IMR-90 (cell line): ENCODE measurements around the gene TMX2. TPM values are rescaled to one million over a fixed set of nuclear protein-coding genes. Genes with fewer than 3 reads are reported as not detected.

Source experiments
- microRNA-seq, 2 experiments: library from miRNA; stranded (forward) in 1 of 2; unstranded in 1 of 2; fragments of 10-50 nt in 1 of 2; fragments of <30 nt in 1 of 2; gene quantifications in 1 of 2; microRNA quantifications in 1 of 2; one replicate each; pipeline versions ENCODE3 to v1.1.0; 2013 to 2020; ENCODE audit not compliant: insufficient read depth in 1 of 2, insufficient read length in 1 of 2, unreplicated experiment in 1 of 2
- polyA plus RNA-seq, 3 experiments: library from polyadenylated mRNA; depleted of rRNA; stranded (reverse); fragments of >200 nt; gene quantifications; 2 replicates each; pipeline ENCODE4 v1.2.3, GENCODE V29; 2012; ENCODE audit warnings: low replicate concordance in 1 of 3
- small RNA-seq, 5 experiments: library from RNA; depleted of rRNA; stranded (forward); fragments of <200 nt; gene quantifications; one replicate each; pipeline ENCODE3, GENCODE V24; 2012
- total RNA-seq: library from RNA; depleted of rRNA; stranded (reverse); fragments of >200 nt; gene quantifications from 2 replicates; pipeline ENCODE4 v1.2.3, GENCODE V29; 2012; rRNA removed

TMX2 gene
- total and polyA plus RNA-seq, 2 of the 4 experiments (the other 2 are of a cell fraction), result 60.3 to 103 TPM

Small RNAs within 50 kb of the gene (microRNA-seq; reads per million reads assigned to microRNA genes)
- not detected for gene TMX2-CTNND1 (ENCODE audit: insufficient read depth, insufficient read length)

Small RNAs within 50 kb of the gene (small RNA-seq; reads per million reads assigned to genes)
- 0 reads per million in 5 experiments for gene TMX2-CTNND1

Other genes starting within 250 kb of the TMX2 start
- gene SLC43A1, start 196.9 kb upstream of the TMX2 start, total RNA-seq, result 8.6 and 10.0 TPM in 2 replicates
- gene SLC43A1, start 196.9 kb upstream of the TMX2 start, polyA plus RNA-seq (2012; rRNA removed), result 15.9 and 17.0 TPM in 2 replicates
- 70.0 and 96.8 TPM in 2 replicates for gene TIMM10, start 181.8 kb upstream of the TMX2 start, total RNA-seq
- gene TIMM10, start 181.8 kb upstream of the TMX2 start, polyA plus RNA-seq (2012; rRNA removed), result 135 and 148 TPM in 2 replicates
- gene SMTNL1, start 175.0 kb upstream of the TMX2 start, total RNA-seq, result not detected in 2 replicates
- not detected in 2 replicates for gene SMTNL1, start 175.0 kb upstream of the TMX2 start, polyA plus RNA-seq (2012; rRNA removed)
- 34.4 and 37.5 TPM in 2 replicates for gene UBE2L6, start 144.9 kb upstream of the TMX2 start, total RNA-seq
- 46.7 and 51.7 TPM in 2 replicates for gene UBE2L6, start 144.9 kb upstream of the TMX2 start, polyA plus RNA-seq (2012; rRNA removed)
- gene SERPING1, start 114.9 kb upstream of the TMX2 start, total RNA-seq, result 2.0 and 2.2 TPM in 2 replicates
- 27.5 and 30.7 TPM in 2 replicates for gene SERPING1, start 114.9 kb upstream of the TMX2 start, polyA plus RNA-seq (2012; rRNA removed)
- gene YPEL4, start 62.7 kb upstream of the TMX2 start, total RNA-seq, result under 0.01 and 0.18 TPM in 2 replicates
- 0.57 and 0.79 TPM in 2 replicates for gene YPEL4, start 62.7 kb upstream of the TMX2 start, polyA plus RNA-seq (2012; rRNA removed)
- gene CLP1, start 54.8 kb upstream of the TMX2 start, total RNA-seq, result 24.0 and 26.7 TPM in 2 replicates
- gene CLP1, start 54.8 kb upstream of the TMX2 start, polyA plus RNA-seq (2012; rRNA removed), result 16.3 and 16.5 TPM in 2 replicates
- gene ZDHHC5, start 44.5 kb upstream of the TMX2 start, total RNA-seq, result 19.4 and 21.4 TPM in 2 replicates
- 44.0 and 45.7 TPM in 2 replicates for gene ZDHHC5, start 44.5 kb upstream of the TMX2 start, polyA plus RNA-seq (2012; rRNA removed)
- gene MED19, start 378 bp upstream of the TMX2 start, total RNA-seq, result 14.0 and 14.7 TPM in 2 replicates
- gene MED19, start 378 bp upstream of the TMX2 start, polyA plus RNA-seq (2012; rRNA removed), result 35.0 and 40.9 TPM in 2 replicates
- gene SELENOH, start 28.9 kb downstream of the TMX2 start, total RNA-seq, result 40.3 and 48.9 TPM in 2 replicates
- 107 and 137 TPM in 2 replicates for gene SELENOH, start 28.9 kb downstream of the TMX2 start, polyA plus RNA-seq (2012; rRNA removed)
- not detected in 2 replicates for gene BTBD18, start 39.2 kb downstream of the TMX2 start, total RNA-seq
- gene BTBD18, start 39.2 kb downstream of the TMX2 start, polyA plus RNA-seq (2012; rRNA removed), result not detected in 2 replicates
- 193 and 229 TPM in 2 replicates for gene CTNND1, start 49.2 kb downstream of the TMX2 start, total RNA-seq
- gene CTNND1, start 49.2 kb downstream of the TMX2 start, polyA plus RNA-seq (2012; rRNA removed), result 80.5 and 88.5 TPM in 2 replicates